ENCODE measurements around the gene SASH1. TPM values are rescaled to one million over a fixed set of nuclear protein-coding genes. Genes with fewer than 3 reads are reported as not detected.

SASH1 gene
- total and polyA plus RNA-seq, 2 of the 8 experiments (the other 6 are each of a cell fraction or from before 2014, with no cell fraction given), result 6.0 to 20.2 TPM

- TF ChIP-seq, protein P1, sequence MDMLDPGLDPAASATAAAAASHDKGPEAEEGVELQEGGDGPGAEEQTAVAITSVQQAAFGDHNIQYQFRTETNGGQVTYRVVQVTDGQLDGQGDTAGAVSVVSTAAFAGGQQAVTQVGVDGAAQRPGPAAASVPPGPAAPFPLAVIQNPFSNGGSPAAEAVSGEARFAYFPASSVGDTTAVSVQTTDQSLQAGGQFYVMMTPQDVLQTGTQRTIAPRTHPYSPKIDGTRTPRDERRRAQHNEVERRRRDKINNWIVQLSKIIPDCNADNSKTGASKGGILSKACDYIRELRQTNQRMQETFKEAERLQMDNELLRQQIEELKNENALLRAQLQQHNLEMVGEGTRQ (IDR thresholded peaks at IDR 0.05; ENCODE audit: low read length), result no peak
- TF ChIP-seq POLR2AphosphoS5 (IDR thresholded peaks at IDR 0.05; ENCODE audit: low read depth, low read length) (no peak), MAFK (IDR thresholded peaks at IDR 0.05; ENCODE audit: low read depth, low read length) (no peak), CEBPB (IDR thresholded peaks at IDR 0.05; ENCODE audit: low read depth, low read length) (no peak), EZH2 (IDR thresholded peaks at IDR 0.05; ENCODE audit: low read depth, low read length, severe bottlenecking) (no peak)
- TF ChIP-seq, protein P2, sequence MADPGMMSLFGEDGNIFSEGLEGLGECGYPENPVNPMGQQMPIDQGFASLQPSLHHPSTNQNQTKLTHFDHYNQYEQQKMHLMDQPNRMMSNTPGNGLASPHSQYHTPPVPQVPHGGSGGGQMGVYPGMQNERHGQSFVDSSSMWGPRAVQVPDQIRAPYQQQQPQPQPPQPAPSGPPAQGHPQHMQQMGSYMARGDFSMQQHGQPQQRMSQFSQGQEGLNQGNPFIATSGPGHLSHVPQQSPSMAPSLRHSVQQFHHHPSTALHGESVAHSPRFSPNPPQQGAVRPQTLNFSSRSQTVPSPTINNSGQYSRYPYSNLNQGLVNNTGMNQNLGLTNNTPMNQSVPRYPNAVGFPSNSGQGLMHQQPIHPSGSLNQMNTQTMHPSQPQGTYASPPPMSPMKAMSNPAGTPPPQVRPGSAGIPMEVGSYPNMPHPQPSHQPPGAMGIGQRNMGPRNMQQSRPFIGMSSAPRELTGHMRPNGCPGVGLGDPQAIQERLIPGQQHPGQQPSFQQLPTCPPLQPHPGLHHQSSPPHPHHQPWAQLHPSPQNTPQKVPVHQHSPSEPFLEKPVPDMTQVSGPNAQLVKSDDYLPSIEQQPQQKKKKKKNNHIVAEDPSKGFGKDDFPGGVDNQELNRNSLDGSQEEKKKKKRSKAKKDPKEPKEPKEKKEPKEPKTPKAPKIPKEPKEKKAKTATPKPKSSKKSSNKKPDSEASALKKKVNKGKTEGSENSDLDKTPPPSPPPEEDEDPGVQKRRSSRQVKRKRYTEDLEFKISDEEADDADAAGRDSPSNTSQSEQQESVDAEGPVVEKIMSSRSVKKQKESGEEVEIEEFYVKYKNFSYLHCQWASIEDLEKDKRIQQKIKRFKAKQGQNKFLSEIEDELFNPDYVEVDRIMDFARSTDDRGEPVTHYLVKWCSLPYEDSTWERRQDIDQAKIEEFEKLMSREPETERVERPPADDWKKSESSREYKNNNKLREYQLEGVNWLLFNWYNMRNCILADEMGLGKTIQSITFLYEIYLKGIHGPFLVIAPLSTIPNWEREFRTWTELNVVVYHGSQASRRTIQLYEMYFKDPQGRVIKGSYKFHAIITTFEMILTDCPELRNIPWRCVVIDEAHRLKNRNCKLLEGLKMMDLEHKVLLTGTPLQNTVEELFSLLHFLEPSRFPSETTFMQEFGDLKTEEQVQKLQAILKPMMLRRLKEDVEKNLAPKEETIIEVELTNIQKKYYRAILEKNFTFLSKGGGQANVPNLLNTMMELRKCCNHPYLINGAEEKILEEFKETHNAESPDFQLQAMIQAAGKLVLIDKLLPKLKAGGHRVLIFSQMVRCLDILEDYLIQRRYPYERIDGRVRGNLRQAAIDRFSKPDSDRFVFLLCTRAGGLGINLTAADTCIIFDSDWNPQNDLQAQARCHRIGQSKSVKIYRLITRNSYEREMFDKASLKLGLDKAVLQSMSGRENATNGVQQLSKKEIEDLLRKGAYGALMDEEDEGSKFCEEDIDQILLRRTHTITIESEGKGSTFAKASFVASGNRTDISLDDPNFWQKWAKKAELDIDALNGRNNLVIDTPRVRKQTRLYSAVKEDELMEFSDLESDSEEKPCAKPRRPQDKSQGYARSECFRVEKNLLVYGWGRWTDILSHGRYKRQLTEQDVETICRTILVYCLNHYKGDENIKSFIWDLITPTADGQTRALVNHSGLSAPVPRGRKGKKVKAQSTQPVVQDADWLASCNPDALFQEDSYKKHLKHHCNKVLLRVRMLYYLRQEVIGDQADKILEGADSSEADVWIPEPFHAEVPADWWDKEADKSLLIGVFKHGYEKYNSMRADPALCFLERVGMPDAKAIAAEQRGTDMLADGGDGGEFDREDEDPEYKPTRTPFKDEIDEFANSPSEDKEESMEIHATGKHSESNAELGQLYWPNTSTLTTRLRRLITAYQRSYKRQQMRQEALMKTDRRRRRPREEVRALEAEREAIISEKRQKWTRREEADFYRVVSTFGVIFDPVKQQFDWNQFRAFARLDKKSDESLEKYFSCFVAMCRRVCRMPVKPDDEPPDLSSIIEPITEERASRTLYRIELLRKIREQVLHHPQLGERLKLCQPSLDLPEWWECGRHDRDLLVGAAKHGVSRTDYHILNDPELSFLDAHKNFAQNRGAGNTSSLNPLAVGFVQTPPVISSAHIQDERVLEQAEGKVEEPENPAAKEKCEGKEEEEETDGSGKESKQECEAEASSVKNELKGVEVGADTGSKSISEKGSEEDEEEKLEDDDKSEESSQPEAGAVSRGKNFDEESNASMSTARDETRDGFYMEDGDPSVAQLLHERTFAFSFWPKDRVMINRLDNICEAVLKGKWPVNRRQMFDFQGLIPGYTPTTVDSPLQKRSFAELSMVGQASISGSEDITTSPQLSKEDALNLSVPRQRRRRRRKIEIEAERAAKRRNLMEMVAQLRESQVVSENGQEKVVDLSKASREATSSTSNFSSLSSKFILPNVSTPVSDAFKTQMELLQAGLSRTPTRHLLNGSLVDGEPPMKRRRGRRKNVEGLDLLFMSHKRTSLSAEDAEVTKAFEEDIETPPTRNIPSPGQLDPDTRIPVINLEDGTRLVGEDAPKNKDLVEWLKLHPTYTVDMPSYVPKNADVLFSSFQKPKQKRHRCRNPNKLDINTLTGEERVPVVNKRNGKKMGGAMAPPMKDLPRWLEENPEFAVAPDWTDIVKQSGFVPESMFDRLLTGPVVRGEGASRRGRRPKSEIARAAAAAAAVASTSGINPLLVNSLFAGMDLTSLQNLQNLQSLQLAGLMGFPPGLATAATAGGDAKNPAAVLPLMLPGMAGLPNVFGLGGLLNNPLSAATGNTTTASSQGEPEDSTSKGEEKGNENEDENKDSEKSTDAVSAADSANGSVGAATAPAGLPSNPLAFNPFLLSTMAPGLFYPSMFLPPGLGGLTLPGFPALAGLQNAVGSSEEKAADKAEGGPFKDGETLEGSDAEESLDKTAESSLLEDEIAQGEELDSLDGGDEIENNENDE (IDR thresholded peaks at IDR 0.05; ENCODE audit: insufficient replicate concordance, low read length), result no peak
Observed at GRCh38 chr6:148407372-148407771, 64.7 kb downstream of the SASH1 start (continued).

Data from H1 (cell line).